Endothelial cell of umbilical vein (primary cell): ENCODE data around the gene CZIB. TPM values are rescaled to one million over a fixed set of nuclear protein-coding genes. Genes with fewer than 3 reads are reported as not detected.

ENCODE experiments used
- BruUV-seq: library from RNA; stranded (reverse); fragments of 400-500 nt; replicated peaks from 2 replicates; lab custom pipeline; 2021; lab: Mats Ljungman, UMichigan
- CTCF ChIA-PET: fragments of 300-600, 350-600 bp; sonication (Branson Sonifier 250); formaldehyde crosslinking; loops from one replicate; lab custom pipeline; 2021; ENCODE audit warnings: antibody characterized with exemption, inconsistent platforms; lab: Charles Lee
- POLR2A ChIA-PET: fragments of 300-600, 350-600 bp; sonication (Branson Sonifier 250); formaldehyde crosslinking; loops from one replicate; lab custom pipeline; 2021; ENCODE audit warnings: antibody characterized with exemption, inconsistent platforms; lab: Charles Lee
- DNase-seq: peaks from one replicate; pipeline ENCODE4 v3.0.0-alpha.2; 2011; ENCODE audit warnings: low read depth, low spot score
- FAIRE-seq: peaks from 2 replicates; lab custom pipeline; 2011; peaks lifted over from hg19 to GRCh38; lab: Jason Lieb, UNC
- H2AFZ ChIP-seq: 2 replicates; pipeline ENCODE4 v1.6.0; 2012; ENCODE audit warnings: low read depth, low read length, control low read depth, inconsistent platforms
- H3K27ac ChIP-seq: 2 replicates; pipeline ENCODE4 v1.5.1; 2011; ENCODE audit warnings: low read depth, mild to moderate bottlenecking, control low read depth, low read length, moderate library complexity; ENCODE audit not compliant: insufficient read depth
- H3K27me3 ChIP-seq, 2 experiments: 2 replicates each; pipeline versions ENCODE4 v1.6.0 to v1.6.1; 2011; ENCODE audit warnings: low read length in 2 of 2, mixed read lengths in 1 of 2; ENCODE audit not compliant: control insufficient read depth in 2 of 2, insufficient read depth in 2 of 2
- H3K36me3 ChIP-seq, 2 experiments: 2 replicates in 1 of 2; 3 replicates in 1 of 2; pipeline ENCODE4 v1.5.1; 2011; ENCODE audit warnings: low read length in 2 of 2, mild to moderate bottlenecking in 1 of 2, moderate library complexity in 1 of 2; ENCODE audit not compliant: control insufficient read depth in 2 of 2, insufficient read depth in 2 of 2; ENCODE audit errors: extremely low read depth in 1 of 2
- H3K4me1 ChIP-seq: 3 replicates; pipeline ENCODE4 v1.5.1; 2011; ENCODE audit warnings: mild to moderate bottlenecking, low read length; ENCODE audit not compliant: control insufficient read depth, insufficient read depth; ENCODE audit errors: extremely low read depth
- H3K4me2 ChIP-seq: 2 replicates; pipeline ENCODE4 v1.6.1; 2011; ENCODE audit warnings: low read length, control low read depth, mixed read lengths; ENCODE audit not compliant: insufficient read depth
- H3K4me3 ChIP-seq, 3 experiments: fragments of 200-600 bp in 1 of 3; sonication (generic), shearing (Covaris generic) in 1 of 3; replicated peaks in 1 of 3; 2 replicates each; pipeline ENCODE4 v1.5.1; 2011 to 2016; ENCODE audit warnings: control low read depth in 3 of 3, low read length in 3 of 3, mild to moderate bottlenecking in 2 of 3, inconsistent platforms in 1 of 3, low read depth in 1 of 3, moderate library complexity in 1 of 3; ENCODE audit not compliant: insufficient read depth in 1 of 3
- H3K79me2 ChIP-seq: 2 replicates; pipeline ENCODE4 v1.6.0; 2012; ENCODE audit warnings: low read length, inconsistent platforms; ENCODE audit not compliant: control insufficient read depth, insufficient read depth
- H3K9ac ChIP-seq: replicated peaks from 2 replicates; pipeline ENCODE3; 2011; ENCODE audit warnings: low read length, control low read depth; ENCODE audit not compliant: insufficient read depth; ENCODE audit errors: extremely low read depth
- H3K9me1 ChIP-seq: replicated peaks from 3 replicates; pipeline ENCODE4 v1.6.0; 2011; ENCODE audit warnings: mild to moderate bottlenecking, low read length; ENCODE audit not compliant: control insufficient read depth, insufficient read depth; ENCODE audit errors: extremely low read depth
- H3K9me3 ChIP-seq: replicated peaks from 2 replicates; pipeline ENCODE4 v1.5.1; 2012; ENCODE audit warnings: low read length, inconsistent platforms; ENCODE audit not compliant: control insufficient read depth, insufficient read depth
- H4K20me1 ChIP-seq: replicated peaks from 2 replicates; pipeline ENCODE3; 2011; ENCODE audit warnings: mild to moderate bottlenecking, low read length; ENCODE audit not compliant: control insufficient read depth, insufficient read depth; ENCODE audit errors: extremely low read depth
- EZH2 ChIP-seq: IDR thresholded peaks from 2 replicates; pipeline ENCODE4 v1.6.1; 2012; ENCODE audit warnings: borderline replicate concordance, low read depth, mild to moderate bottlenecking, moderate library complexity, low read length, inconsistent platforms; ENCODE audit not compliant: severe bottlenecking
- FOS ChIP-seq: IDR thresholded peaks from 2 replicates; pipeline ENCODE4 v1.6.1; 2011; ENCODE audit warnings: mild to moderate bottlenecking, low read length, moderate library complexity, borderline replicate concordance; ENCODE audit not compliant: insufficient read depth
- GATA2 ChIP-seq: IDR thresholded peaks from 2 replicates; pipeline ENCODE4 v1.7.0; 2011; ENCODE audit warnings: low read depth, mild to moderate bottlenecking, moderate library complexity, mixed read lengths, low read length; ENCODE audit not compliant: insufficient read length, insufficient read depth
- JUN ChIP-seq: IDR thresholded peaks from 2 replicates; pipeline ENCODE4 v1.6.1; 2011; ENCODE audit warnings: borderline replicate concordance, low read depth; ENCODE audit not compliant: insufficient read length, insufficient read depth
- MYC ChIP-seq: IDR thresholded peaks from one replicate; pipeline ENCODE4 v1.6.1; 2011; ENCODE audit warnings: mild to moderate bottlenecking, low read depth, low read length
- POLR2A ChIP-seq: IDR thresholded peaks from 2 replicates; pipeline ENCODE4 v1.6.1; 2012; ENCODE audit warnings: low read depth, mild to moderate bottlenecking, control low read depth, low read length
- POLR2AphosphoS5 ChIP-seq: IDR thresholded peaks from 2 replicates; pipeline ENCODE4 v1.6.1; 2012; ENCODE audit warnings: low read depth, mild to moderate bottlenecking, control low read depth, low read length, moderate library complexity; ENCODE audit not compliant: insufficient read depth
- dilution Hi-C: fragments of 300-500 bp; cut with MboI; formaldehyde crosslinking; loops from one replicate; pipeline ENCODE4 v1.15.0; 2019; ENCODE audit warnings: low sequenced_read_pairs; ENCODE audit not compliant: extremely low pct_ligation_motif_present
- intact Hi-C: fragments of 100-400 bp; cut with micrococcal nuclease; formaldehyde crosslinking; loops from one replicate; pipeline ENCODE4 v1.10.0; 2022
- polyA plus RNA-seq, 4 experiments: library from polyadenylated mRNA; depleted of rRNA in 3 of 4; stranded (reverse) in 3 of 4; unstranded in 1 of 4; fragments of >200 nt; gene quantifications; 2 replicates each; pipeline versions ENCODE4 v1.2.1 to v1.2.3, GENCODE V29; 2011 to 2012; ENCODE audit warnings: missing spikeins in 1 of 4
- total RNA-seq: library from RNA; stranded (reverse); gene quantifications from 2 replicates; pipeline ENCODE4 v1.2.3, GENCODE V29; 2021
- TF ChIP-seq, protein P1 (sequence below): IDR thresholded peaks from 2 replicates; pipeline ENCODE4 v1.6.1; 2011; ENCODE audit not compliant: insufficient read depth, insufficient read length
- TF ChIP-seq, protein P2 (sequence below), 2 donors: IDR thresholded peaks; 1 replicate in 1 of 2; 2 replicates in 1 of 2; pipeline ENCODE4 v1.5.1; 2011; ENCODE audit warnings: low read length in 2 of 2, mild to moderate bottlenecking in 2 of 2, moderate library complexity in 2 of 2, control low read depth in 1 of 2, inconsistent platforms in 1 of 2, low read depth in 1 of 2; ENCODE audit not compliant: insufficient read depth in 1 of 2; ENCODE audit errors: extremely low read depth in 1 of 2

CZIB gene
- total and polyA plus RNA-seq, 2 donors (not counting 3 experiments of a cell fraction or from before 2014, with no cell fraction given), result 60.1 to 65.9 TPM

DNA sequence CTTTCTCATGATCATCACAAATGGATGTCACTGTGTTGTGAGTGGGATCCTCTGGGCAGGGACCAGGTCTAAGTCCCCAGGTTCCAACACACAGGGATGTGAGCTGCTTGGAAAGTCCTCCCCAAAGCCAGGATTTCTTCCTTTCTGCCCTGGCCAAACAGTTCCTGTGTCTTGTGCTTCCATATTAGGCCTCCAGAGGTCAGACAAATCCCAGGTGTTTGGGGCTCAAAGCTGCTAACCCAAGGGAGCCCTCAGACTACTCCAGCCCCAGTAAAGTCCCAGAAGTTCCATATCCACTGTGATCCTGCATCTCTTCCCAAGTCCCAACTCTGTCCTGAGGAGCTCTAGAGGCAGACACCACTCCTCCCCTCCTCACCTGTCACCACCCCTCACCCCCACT is 45.6 kb upstream of the CZIB start:
- dilution Hi-C loops (no loop called here), intact Hi-C loops (no loop called here)
- no peak overlapping the region for H3K9ac ChIP-seq
- H3K79me2 ChIP-seq, result no peaks in the 10 kb centered on the region
- POLR2A ChIA-PET, result no interaction called here
- no peaks in the 10 kb centered on the region for H3K9me3 ChIP-seq
- H3K27ac ChIP-seq, result no peak overlapping the region
- no peak overlapping the region for H2AFZ ChIP-seq
- CTCF ChIA-PET, result interaction anchor here (1.2 kb wide), 2 partner anchors 13 to 127 kb away, joined by 3 to 5 read pairs; no protein-coding TSS in a partner anchor
- no peak for FAIRE-seq
- H3K27me3 ChIP-seq, result no peaks in the 10 kb centered on the region
- H3K4me2 ChIP-seq, result no peak overlapping the region
- no TSS peak for BruUV-seq
- no peaks in the 10 kb centered on the region for H3K4me1 ChIP-seq
- no peak for DNase-seq
- no peaks in the 10 kb centered on the region for H4K20me1 ChIP-seq
- peaks cover 13 to 16% of the 10 kb centered on the region in 2 experiments for H3K36me3 ChIP-seq
- H3K4me3 ChIP-seq, result no peak overlapping the region
- no peaks in the 10 kb centered on the region for H3K9me1 ChIP-seq
- TF ChIP-seq EZH2, result no peak
- TF ChIP-seq, protein P1, sequence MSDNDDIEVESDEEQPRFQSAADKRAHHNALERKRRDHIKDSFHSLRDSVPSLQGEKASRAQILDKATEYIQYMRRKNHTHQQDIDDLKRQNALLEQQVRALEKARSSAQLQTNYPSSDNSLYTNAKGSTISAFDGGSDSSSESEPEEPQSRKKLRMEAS, result no peak
- TF ChIP-seq FOS, result no peak
- TF ChIP-seq, protein P2, sequence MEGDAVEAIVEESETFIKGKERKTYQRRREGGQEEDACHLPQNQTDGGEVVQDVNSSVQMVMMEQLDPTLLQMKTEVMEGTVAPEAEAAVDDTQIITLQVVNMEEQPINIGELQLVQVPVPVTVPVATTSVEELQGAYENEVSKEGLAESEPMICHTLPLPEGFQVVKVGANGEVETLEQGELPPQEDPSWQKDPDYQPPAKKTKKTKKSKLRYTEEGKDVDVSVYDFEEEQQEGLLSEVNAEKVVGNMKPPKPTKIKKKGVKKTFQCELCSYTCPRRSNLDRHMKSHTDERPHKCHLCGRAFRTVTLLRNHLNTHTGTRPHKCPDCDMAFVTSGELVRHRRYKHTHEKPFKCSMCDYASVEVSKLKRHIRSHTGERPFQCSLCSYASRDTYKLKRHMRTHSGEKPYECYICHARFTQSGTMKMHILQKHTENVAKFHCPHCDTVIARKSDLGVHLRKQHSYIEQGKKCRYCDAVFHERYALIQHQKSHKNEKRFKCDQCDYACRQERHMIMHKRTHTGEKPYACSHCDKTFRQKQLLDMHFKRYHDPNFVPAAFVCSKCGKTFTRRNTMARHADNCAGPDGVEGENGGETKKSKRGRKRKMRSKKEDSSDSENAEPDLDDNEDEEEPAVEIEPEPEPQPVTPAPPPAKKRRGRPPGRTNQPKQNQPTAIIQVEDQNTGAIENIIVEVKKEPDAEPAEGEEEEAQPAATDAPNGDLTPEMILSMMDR (IDR thresholded peaks at IDR 0.05; ENCODE audit: extremely low read depth in 1 of 2, insufficient read depth in 1 of 2, low read depth in 1 of 2, low read length in 2 of 2), result peak in 1 of 2 donors; percentile 7

DNA sequence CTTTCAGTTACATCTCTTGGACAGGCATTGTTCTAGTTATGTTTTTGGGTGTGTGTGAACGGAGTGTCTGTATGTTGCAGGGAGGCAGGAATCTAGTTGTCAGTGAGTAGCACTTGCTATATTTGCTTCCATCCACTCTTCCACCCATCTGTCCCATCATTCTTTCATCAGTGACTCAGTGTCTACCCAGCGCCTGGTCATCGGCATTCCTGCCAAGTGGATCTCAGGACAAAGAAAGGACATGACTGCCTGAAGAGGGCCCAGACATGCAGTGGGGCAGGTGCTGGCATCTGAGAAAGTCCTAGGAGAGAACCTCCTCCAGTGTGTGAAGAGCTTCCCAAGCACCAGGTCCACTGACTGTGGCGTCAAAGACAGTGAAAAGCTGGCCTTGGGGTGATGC is 45.1 kb upstream of the CZIB start:
- no peak for FAIRE-seq
- no TSS peak for BruUV-seq
- Histone ChIP-seq H3K27me3 (no peaks in the 10 kb centered on the region), H3K4me3 (no peak overlapping the region), H3K27ac (no peak overlapping the region), H2AFZ (no peak overlapping the region), H3K4me1 (no peaks in the 10 kb centered on the region), H3K36me3 (peaks cover 16 to 17% of the 10 kb centered on the region in 2 experiments), H4K20me1 (no peaks in the 10 kb centered on the region), H3K4me2 (no peak overlapping the region), H3K79me2 (no peaks in the 10 kb centered on the region), H3K9me3 (no peaks in the 10 kb centered on the region), H3K9me1 (no peaks in the 10 kb centered on the region), H3K9ac (no peak overlapping the region)
- POLR2A ChIA-PET, result no interaction called here
- dilution Hi-C loops (no loop called here), intact Hi-C loops (no loop called here)
- CTCF ChIA-PET, result interaction anchor here (1.2 kb wide), 2 partner anchors 13 to 128 kb away, joined by 3 to 5 read pairs; no protein-coding TSS in a partner anchor
- TF ChIP-seq JUN (no peak), EZH2 (no peak), POLR2AphosphoS5 (no peak), GATA2 (no peak), POLR2A (no peak), MYC (no peak), FOS (no peak)
- TF ChIP-seq, protein P1, result no peak
- TF ChIP-seq, protein P2 (IDR thresholded peaks at IDR 0.05; ENCODE audit: extremely low read depth in 1 of 2, insufficient read depth in 1 of 2, low read depth in 1 of 2, low read length in 2 of 2), result no peak
- DNase-seq, result no peak
